SK-N-SH treated with all-trans-retinoic acid at 6 μM for 48 hours (cell line): Measurements from ENCODE around the gene ROPN1.

Experiments used
- BACH2 ChIP-seq: fragments of 250-450 bp; sonication (Bioruptor Pico); IDR thresholded peaks from 2 replicates; pipeline ENCODE4 v1.9.0; 2021; ENCODE audit warnings: mild to moderate bottlenecking, borderline replicate concordance
- CSDC2 ChIP-seq: fragments of 250-450 bp; sonication (Bioruptor Pico); IDR thresholded peaks from 2 replicates; pipeline ENCODE4 v1.5.0; 2020; ENCODE audit warnings: mild to moderate bottlenecking, moderate library complexity
- ISL1 ChIP-seq: fragments of 250-450 bp; sonication (Bioruptor Pico); IDR thresholded peaks from 2 replicates; pipeline ENCODE4 v2.1.2; 2022; ENCODE audit warnings: mild to moderate bottlenecking, moderate library complexity
- OSR1 ChIP-seq: fragments of 250-450 bp; sonication (Bioruptor Pico); IDR thresholded peaks from 2 replicates; pipeline ENCODE4 v1.8.0; 2022; ENCODE audit warnings: moderate library complexity, mild to moderate bottlenecking, inconsistent platforms
- PATZ1 ChIP-seq: fragments of 250-450 bp; sonication (Bioruptor Pico); IDR thresholded peaks from 2 replicates; pipeline ENCODE4 v1.8.0; 2020; ENCODE audit warnings: mild to moderate bottlenecking, moderate library complexity, borderline replicate concordance
- PPARA ChIP-seq: fragments of 250-450 bp; sonication (Bioruptor Pico); IDR thresholded peaks from 2 replicates; pipeline ENCODE4 v1.5.0; 2020; ENCODE audit warnings: mild to moderate bottlenecking, borderline replicate concordance
- SNAI2 ChIP-seq: fragments of 250-450 bp; sonication (Bioruptor Pico); IDR thresholded peaks from 2 replicates; pipeline ENCODE4 v1.5.0; 2020; ENCODE audit warnings: mild to moderate bottlenecking, moderate library complexity
- TSHZ2 ChIP-seq: fragments of 250-450 bp; sonication (Bioruptor Pico); IDR thresholded peaks from 2 replicates; pipeline ENCODE4 v1.5.0; 2020; ENCODE audit warnings: mild to moderate bottlenecking, moderate library complexity
- ZNF565 ChIP-seq: fragments of 450-650 bp; formaldehyde crosslinking; conservative IDR thresholded peaks from 2 replicates; pipeline ENCODE4 v1.5.0; 2020; ENCODE audit warnings: low read depth, mild to moderate bottlenecking, moderate library complexity
- ZNF70 ChIP-seq: fragments of 450-650 bp; formaldehyde crosslinking; IDR thresholded peaks from 2 replicates; pipeline ENCODE4 v1.5.0; 2020; ENCODE audit warnings: mild to moderate bottlenecking, moderate library complexity

GRCh38 chr3:123929325-123929724, 62.6 kb downstream of the ROPN1 start:
- TF ChIP-seq TSHZ2 (CRISPR knock-in tag) = no peak
- TF ChIP-seq PATZ1 (CRISPR knock-in tag) = no peak
- TF ChIP-seq CSDC2 (CRISPR knock-in tag) = no peak
- TF ChIP-seq ZNF70 (CRISPR knock-in tag) = no peak
- TF ChIP-seq SNAI2 (CRISPR knock-in tag) = no peak
- no peak for TF ChIP-seq OSR1 (CRISPR knock-in tag)
- no peak for TF ChIP-seq ISL1 (CRISPR knock-in tag)
- no peak for TF ChIP-seq BACH2 (CRISPR knock-in tag)
- TF ChIP-seq ZNF565 = no peak
- TF ChIP-seq PPARA (CRISPR knock-in tag) = no peak
